ENCODE measurements around the gene TBCK. TPM values are rescaled to one million over a fixed set of nuclear protein-coding genes. Genes with fewer than 3 reads are reported as not detected.

TBCK gene
- total RNA-seq, 2 donors from 2014 or later = 28.8 to 40.0 TPM

DNA sequence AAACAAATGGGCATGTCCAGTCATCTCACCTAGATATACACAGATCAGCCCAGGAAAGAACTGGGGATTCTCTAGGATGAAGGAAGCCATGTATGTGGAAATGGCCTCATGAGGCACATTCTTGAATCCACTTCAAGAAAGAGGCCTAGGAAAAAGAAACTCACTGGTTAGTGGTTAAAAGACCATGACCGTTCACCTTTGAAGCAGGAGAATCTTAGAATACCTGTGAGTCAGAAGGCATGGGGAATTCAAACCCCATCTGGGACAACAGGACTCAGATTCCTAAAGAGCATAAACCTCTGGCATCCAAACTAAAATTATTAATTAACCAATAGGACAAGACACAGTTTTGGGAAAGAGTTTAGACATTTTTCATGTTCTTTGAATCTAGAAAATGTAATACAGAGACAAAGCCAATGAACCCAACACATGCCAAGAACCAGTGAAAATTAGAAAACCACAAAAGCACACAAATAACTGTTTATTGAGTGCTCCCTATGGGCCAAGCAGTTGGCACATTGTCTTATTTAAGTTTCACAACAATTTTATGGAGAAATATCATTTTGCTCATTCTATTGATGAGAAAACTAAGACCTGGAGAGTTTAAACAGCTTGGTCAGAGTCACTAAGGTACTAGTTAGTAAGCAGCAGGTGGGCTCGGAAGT lies 323.2 kb downstream of the TBCK start:
- Mint-ChIP-seq H3K4me3 (no peak overlapping the region), H3K4me1 (no peaks in the 10 kb centered on the region)
- no peak for ATAC-seq (replicated peaks)

DNA sequence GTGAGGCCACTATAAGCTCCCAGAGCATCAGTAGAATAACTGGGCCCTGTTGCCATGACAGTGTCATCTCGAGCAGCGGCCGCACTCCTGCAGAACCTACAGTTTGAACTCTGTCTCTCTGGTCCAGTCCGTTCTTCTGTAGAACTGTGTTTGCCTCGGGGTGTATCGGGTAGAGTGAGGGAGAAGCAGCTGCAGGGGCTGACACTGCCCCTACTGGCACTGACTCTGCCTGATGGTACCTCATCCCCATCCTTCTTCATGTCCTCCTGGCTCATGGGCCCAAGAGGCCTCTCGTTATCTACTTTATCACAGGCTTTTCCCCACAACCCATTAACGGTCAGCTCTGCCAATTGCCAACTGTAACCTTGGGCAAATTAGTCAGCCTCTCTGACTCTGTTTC lies 324.3 kb downstream of the TBCK start:
- no peak overlapping the region for H3K27ac Mint-ChIP-seq
- no peak for ATAC-seq (replicated peaks)
- no peaks in the 10 kb centered on the region for H3K27me3 Mint-ChIP-seq
- H3K4me3 Mint-ChIP-seq = no peak overlapping the region
- no peaks in the 10 kb centered on the region for H3K4me1 Mint-ChIP-seq
- peaks cover 4% of the 10 kb centered on the region for H3K9me3 Mint-ChIP-seq
- no peaks in the 10 kb centered on the region for H3K36me3 Mint-ChIP-seq (ENCODE audit: low read depth)

More for the DNA sequence above, 323.2 kb downstream of the TBCK start:
- H3K27me3 Mint-ChIP-seq = peaks cover 4% of the 10 kb centered on the region
- H3K27ac Mint-ChIP-seq = no peak overlapping the region
- no peaks in the 10 kb centered on the region for H3K36me3 Mint-ChIP-seq (ENCODE audit: low read depth)
- peaks cover 8% of the 10 kb centered on the region for H3K9me3 Mint-ChIP-seq

Other genes starting within 250 kb of the TBCK start
- gene AIMP1, start 341 bp upstream of the TBCK start, total RNA-seq = 10 to 100 TPM; 55.3 to 56.0 TPM
- gene GIMD1, start 52.6 kb upstream of the TBCK start, total RNA-seq = not detected

All from activated T-helper 17 cell treated with anti-CD3 and anti-CD28 coated beads, Interleukin-2, amount 50 U/mL, for 72 hours (primary cell).